ENCODE data around the gene PARP2. TPM values are rescaled to one million over a fixed set of nuclear protein-coding genes. Genes with fewer than 3 reads are reported as not detected.

The PARP2 gene
- total RNA-seq, 4 donors from 2014 or later, result 9.2 to 20.3 (median 15.4) TPM

GRCh38 chr14:20332788-20333493 is 10.5 kb upstream of the PARP2 start, which contains the start of gene CCNB1IP1:
Gene CCNB1IP1 (minus strand): TSS chr14:20333279. CDS start chr14:20316523, 16,756 bp downstream.
- TF ChIP-seq CTCF (IDR thresholded peaks at IDR 0.05; ENCODE audit: low read depth), result no peak

GRCh38 chr14:20333494-20333841 is 10.0 kb upstream of the PARP2 start:
- TF ChIP-seq CTCF (IDR thresholded peaks at IDR 0.05; ENCODE audit: low read depth), result no peak

GRCh38 chr14:20334017-20334416 is 9.4 kb upstream of the PARP2 start:
- TF ChIP-seq CTCF (IDR thresholded peaks at IDR 0.05; ENCODE audit: low read depth), result no peak

GRCh38 chr14:20341646-20342045 is 1.8 kb upstream of the PARP2 start:
- no peak for TF ChIP-seq CTCF (IDR thresholded peaks at IDR 0.05; ENCODE audit: low read depth)

GRCh38 chr14:20343862-20344220 is 406 bp downstream of the PARP2 start:
- no peak for TF ChIP-seq CTCF (IDR thresholded peaks at IDR 0.05; ENCODE audit: low read depth)

- TF ChIP-seq CTCF (IDR thresholded peaks at IDR 0.05; ENCODE audit: low read depth), result no peak
These were observed 1.9 kb downstream of the PARP2 start for GRCh38 chr14:20345366-20345765.

- no peak for TF ChIP-seq CTCF (IDR thresholded peaks at IDR 0.05; ENCODE audit: low read depth)
These were observed 3.3 kb downstream of the PARP2 start for GRCh38 chr14:20346713-20347112.
